Measurements from ENCODE around the gene DMKN.

DNA sequence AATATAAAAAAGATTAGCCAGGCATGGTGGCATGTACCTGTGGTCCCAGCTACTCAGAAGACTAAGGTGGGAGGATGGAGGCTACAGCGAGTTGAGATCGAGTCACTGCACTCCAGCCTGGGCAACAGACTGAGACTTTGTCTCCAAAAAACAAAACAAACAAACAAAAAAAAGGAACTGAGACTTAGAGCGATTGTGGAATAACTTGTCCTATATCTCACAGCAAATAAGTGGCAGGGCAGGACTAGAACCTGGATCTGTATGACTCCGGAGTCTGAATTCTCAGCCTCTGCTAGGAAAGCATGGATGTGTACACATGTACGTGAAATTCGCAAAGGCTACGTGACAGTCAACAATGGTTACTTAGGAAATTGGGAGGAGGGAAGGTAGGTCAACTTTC is 43.3 kb downstream of the DMKN start:
- TF ChIP-seq SIN3A (conservative IDR thresholded peaks at IDR 0.05 in 1 of 2, IDR thresholded peaks at IDR 0.05 in 1 of 2; ENCODE audit: low read depth in 1 of 2, low read length in 2 of 2) (no peak), SUZ12 (IDR thresholded peaks at IDR 0.05; ENCODE audit: low read length) (no peak), ZNF274 (IDR thresholded peaks at IDR 0.05; ENCODE audit: borderline replicate concordance, extremely low read depth, low read length) (no peak)
- TF ChIP-seq, protein P1, sequence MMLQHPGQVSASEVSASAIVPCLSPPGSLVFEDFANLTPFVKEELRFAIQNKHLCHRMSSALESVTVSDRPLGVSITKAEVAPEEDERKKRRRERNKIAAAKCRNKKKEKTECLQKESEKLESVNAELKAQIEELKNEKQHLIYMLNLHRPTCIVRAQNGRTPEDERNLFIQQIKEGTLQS (IDR thresholded peaks at IDR 0.05; ENCODE audit: insufficient read depth, low read depth, low read length): no peak

Measured in H1 (cell line).